HG02759 (cell line): ENCODE data around the gene DOCK9.

Source experiments
- ATAC-seq: cut with Tn5 transposase; IDR thresholded peaks from one replicate; pipeline ENCODE4 v1.9.1; 2021; ENCODE audit warnings: mild to moderate bottlenecking, moderate library complexity; ENCODE audit not compliant: unreplicated experiment

DOCK9 gene

DNA sequence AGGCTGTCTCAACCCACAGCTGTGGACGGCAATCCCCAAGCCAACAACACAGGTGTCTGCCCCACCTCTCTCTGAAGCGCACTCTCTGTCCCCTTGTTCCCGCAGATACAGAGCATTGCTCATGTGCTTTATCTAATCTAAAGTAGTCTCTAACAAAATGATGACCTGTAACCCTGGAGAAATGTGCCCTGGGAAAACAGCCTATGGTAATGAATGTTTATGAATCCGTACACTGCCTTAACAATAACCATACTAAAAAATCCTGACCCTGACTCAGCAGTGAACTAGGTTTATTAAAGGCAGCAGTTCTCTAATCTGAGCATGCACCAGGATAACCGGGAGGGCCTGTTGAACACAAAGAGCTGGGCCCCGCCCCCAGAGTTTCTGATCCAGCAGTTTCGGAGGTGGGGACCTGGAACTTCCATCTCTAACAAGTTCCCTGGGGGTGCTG lies 174.7 kb downstream of the DOCK9 start:
- ATAC-seq, result no peak

DNA sequence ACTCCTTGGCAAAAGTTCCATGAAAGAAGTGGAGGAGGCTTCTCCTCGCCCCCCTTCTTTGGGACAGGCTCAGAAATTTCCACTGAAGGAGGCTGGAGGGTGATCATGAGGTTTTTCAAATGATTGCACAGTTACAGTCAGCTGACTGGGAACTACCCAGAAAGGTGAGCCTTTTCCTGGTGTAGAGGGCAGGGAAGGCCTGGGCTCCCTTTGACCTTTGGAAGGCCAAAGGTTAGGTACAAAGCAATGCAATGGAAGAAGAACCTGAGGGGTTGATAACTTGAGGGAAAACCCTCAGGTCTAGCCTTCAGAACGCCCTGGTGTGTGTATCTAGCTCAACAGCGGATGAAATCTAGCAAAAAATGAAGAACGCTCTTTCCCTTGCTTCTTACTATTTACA lies 175.3 kb downstream of the DOCK9 start:
- ATAC-seq, result no peak

DNA sequence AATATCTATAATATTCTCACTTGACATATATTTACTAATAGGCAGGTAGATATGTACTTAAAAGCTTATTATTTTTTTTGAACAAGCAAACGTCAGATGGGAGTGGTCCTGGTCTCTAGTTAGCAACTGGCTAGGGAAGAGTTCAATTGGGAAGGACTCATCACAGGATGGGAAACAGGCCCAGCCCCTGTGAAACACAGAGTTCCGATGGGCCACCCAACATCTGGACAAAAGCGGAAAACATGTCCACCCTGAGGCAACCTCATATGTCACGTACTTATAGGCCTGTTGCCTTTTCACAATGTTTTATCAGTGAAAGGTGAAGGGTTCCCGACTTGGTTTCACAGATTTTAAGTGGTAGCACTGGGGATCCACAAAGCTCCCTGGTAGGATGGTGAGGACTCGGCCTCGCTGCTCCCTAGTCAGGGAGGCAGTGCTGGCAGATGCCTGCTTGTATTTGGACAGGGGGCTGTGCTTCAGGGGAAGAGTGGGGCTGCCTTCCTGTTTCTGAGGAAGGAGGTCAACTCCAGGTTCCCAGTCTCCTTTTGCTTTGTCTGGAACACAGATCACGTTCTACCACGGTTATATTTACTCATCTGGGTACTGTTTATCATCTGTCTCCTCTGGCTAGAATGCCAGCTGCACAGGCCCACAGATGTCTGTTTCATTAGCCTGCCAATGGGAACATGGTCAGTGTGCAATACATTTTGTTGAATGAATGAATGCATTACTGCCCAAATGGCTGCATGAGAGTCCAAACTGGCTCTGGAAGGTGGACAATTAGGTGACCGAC lies 176.0 kb downstream of the DOCK9 start:
- no peak for ATAC-seq

DNA sequence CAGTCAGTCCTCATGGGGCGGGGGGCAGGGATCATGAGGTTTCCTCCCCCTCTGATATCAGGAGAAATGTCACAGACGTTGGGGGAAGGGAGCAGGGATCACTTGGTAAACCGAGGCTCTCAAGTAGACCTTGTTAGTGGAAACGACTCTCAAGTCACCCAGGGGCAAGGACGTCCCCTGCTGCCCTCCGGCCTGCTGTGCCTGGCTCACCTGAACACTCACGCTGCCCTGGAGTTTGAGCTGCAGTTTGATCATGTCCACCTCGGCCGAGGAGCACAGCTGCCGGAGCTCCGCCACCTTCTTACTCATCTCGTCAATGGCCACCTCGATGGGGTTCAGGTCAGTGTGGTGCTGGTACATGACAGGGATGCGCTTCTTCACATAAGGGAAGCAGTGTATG lies 177.8 kb downstream of the DOCK9 start:
- no peak for ATAC-seq

DNA sequence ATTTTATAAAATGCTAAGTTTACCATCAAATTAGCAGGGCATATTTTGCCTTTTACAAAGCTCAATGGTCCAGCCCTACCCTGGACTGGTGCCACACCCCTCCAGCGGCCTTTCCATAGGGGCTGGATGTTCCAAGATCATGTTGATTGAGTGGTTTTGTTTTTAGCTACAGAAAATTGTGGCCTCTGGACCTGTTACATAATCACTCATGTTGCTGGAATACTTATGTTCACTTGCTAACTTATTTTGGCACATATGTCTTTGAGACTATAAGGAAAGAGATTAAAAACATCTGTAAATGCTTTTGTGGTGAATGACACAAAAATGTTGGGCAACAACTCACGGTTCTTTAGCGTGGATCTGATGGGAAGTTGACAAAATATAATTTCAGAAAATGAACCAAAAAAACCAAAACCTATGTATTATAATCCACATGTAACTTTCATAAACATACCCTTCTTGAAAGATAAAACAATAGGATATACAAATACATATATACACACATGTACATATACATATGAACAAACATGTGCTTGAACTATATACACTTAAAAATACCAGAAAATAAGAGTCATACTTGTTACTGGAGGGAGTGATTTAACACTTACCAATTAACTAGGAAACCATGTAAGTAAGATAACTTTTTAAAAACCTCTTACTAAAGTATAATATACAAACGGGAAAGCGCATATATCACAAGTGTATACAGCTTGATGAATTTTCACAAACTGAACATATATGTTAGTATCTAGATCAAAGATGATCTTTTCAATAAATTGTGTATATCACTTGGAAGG lies 178.8 kb downstream of the DOCK9 start:
- ATAC-seq, result no peak

DNA sequence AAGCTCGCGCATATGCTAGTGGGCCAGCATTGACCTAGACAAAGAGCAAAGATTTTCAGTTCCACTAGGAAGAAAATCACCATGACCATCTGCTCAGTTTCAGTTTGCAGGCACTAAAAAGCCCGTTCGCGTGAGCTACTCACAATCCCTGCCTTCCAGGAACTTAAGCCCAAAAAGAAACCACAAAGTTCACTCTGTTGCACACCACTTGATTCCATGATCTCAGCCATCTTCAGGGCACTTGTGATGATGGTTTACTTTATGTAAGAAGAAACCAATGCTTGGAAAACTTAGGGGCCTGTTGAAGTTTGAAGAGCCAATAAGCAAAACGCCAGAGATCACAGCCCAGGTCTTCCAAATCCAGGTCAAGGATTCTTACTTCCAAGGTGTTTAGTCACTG lies 180.4 kb downstream of the DOCK9 start:
- no peak for ATAC-seq

DNA sequence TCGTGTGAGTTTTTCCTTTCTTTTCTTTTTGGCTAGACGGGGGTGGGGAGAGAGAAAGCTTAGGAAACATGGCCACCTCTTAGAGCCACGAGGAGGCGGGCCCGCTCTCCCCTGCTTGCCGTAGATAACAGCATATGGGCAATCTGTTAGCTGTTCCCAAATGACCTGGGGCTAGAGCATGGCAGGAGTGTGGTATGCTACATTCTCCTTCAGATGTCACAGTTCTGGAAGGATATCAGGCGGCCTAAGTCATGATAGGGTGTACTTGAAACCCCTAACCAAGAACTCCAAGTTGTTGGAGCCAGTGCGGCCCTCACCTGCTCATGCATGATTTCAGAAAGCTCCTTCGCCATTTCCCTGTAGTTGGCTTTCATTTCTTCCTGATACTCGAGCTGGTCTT lies 181.1 kb downstream of the DOCK9 start:
- ATAC-seq, result no peak

DNA sequence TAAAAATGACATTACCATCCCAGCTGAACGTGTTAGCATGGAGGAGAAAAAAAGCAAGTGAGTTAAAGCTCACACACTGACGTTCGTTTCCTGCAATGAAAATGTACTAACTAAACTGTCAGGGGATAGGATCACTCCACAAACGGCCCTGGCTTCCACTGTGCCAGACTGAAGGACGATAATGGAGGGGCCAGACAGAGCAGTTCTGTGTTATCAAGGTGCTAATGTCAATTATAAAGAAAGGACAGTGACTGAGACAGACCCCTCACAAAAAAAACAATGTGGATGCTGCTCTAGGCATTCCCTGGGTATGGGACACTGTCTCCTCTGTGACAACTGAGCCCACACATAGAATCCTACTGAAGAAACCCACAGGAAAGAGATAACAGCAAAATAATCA lies 181.7 kb downstream of the DOCK9 start:
- no peak for ATAC-seq

DNA sequence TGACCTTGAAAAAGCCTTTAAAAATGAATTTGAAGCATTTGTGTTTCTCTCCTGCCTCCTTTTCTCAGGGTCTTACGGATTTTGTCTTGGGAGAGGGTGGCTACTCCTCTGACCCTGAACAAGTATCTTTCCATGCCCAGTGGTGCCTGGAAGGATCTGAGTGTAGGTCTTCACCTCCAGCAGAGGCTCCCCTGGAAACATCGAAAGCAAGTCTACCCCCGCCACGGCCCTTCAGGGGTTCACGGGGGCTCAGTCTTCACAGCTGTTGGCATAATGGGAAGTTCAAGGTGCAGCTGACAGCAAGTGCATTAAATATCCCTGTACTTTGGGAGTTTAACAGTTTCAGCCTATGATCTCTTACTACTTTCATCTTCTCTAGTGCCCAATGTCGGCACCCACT lies 182.6 kb downstream of the DOCK9 start:
- ATAC-seq, result no peak

DNA sequence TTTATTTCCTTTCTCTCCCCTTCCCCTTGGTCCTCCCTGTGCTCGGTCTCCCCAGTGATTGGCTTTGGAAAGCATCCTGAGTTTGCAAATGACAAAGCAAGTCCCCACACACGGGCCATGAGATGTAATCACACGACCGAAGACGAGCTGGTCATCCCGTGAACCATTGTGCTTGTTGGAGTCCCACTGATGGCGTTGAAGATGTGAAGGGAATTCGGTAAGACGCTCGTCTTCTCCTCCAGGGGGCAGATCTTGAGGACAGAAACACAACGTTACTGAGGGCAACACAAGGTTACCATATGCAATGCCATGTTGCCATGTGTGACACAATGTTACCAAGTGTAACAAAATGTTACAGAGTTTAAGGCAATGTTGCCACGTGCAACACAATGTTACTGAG lies 183.4 kb downstream of the DOCK9 start:
- no peak for ATAC-seq

DNA sequence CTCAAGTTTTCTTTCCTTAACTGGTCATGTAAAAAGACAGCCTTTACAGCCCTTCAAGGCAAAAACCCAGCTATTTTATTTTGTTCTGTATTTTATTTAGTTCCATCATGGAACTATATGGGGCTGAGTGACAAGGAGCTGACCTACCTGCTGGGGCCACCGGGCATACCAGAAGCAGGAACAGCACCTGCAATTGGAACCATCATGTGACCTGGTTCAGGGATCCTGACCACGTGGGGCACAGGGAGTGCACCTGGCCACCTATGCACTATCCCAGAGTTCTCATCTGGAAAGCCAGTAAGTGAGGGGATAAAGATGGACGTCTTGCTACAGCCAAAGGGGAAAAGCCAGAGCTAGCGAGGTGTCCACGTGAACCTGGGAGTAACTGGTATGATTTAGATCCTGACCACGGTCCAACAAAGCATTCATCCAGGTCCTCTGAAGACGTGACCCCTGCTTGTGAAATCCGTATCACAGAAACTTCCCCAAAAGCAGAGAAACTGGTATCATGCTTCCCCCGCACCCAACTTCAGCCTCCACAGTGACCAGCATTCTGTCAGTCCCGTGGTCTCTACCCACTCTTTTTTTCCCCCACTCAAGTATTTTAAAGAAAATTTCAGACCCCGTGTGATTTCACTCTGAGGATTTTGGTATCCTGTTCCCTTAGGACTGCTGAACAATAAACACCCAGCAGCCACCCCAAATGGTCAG lies 184.9 kb downstream of the DOCK9 start:
- no peak for ATAC-seq

DNA sequence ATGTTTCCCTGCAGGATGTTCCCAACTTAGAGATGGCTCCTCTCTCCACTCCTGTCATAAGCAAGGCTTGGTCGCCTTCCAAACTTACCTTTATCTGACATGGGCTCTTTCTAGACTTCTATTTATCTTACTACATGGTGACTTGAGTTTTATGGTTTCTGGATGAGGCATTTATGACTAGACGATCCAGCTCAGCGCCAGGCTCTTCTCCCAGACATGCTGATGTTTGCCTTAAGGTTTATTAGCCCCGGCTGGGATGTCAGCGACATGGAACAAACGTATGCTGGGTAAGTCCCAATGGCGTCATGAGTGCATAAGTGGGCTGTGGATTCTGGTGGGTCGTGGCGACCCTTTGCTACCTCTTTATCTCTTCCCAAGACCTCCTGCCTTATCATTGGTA lies 185.5 kb downstream of the DOCK9 start:
- ATAC-seq, result no peak

DNA sequence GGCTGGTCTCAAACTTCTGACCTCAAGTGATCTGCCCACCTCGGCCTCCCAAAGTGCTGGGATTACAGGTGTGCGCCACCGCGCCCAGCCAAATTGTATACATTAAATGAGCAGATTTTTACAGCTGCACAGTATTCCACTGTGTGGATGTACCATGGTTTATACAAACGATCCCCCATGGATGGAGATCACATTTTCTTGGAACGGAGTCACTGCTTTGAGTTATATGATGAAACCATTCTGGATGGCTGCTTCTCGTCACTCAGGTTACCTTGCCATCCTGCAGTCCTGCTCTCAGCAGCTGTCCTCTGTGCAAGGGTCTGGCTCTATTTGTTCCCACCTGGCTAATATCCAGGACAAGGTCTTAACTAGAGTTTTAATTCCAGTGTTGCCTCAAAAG lies 186.3 kb downstream of the DOCK9 start:
- ATAC-seq, result no peak

DNA sequence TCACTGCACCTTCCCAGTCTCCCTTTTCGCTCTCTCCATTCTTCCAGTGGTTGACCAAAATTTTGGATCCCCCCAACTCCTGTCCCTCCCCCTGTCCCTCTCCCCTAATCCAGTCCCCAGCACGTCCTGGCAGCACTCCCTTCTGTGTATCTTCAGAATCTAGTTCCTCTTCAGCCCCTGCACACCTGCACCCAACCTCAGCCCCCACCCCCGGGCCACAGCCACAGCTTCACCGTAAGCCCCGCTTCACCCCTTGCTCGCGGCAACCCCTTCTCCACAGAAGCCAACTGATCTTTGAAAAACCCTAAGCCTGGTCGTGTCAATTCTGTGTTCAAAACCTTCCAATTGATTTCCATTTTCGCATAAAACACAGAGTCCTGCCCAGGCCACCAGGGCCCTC lies 189.9 kb downstream of the DOCK9 start:
- ATAC-seq, result no peak

DNA sequence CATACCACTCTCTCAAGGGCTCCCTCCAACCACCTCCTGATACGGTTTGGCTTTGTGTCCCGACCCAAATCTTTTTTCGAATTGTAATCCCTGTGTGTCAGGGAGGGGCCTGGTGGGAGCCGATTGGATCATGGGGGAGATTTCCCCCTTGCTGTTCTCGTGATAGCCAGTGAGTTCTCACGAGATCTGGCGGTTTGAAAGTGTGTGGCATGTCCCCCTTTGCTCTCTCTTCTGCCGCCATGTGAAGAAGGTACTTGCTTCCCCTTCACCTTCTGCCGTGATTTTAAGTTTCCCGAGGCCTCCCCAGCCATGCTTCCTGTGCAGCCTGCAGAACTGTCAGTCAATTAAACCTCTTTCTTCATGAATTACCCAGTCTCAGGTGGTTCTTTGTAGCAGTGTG lies 190.7 kb downstream of the DOCK9 start:
- ATAC-seq, result no peak

DNA sequence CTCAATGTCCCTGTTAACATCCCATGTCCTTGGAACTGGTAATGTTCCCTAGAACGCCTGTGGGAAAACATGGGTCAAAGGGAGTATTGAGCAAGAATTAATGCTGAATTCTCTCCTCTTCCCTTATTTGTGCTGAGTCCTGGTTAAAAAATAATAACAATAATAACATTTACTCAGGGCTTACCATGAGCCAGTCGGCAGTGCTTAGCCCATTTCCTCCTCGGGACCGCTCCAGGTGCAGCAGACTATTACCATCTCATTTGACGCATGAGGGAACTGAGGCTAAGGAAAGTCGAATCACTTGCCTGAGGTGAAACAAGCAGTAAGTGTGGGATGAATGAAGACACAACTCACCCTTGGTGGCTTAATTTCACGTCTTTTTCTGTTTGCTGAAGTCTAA lies 191.8 kb downstream of the DOCK9 start:
- no peak for ATAC-seq

DNA sequence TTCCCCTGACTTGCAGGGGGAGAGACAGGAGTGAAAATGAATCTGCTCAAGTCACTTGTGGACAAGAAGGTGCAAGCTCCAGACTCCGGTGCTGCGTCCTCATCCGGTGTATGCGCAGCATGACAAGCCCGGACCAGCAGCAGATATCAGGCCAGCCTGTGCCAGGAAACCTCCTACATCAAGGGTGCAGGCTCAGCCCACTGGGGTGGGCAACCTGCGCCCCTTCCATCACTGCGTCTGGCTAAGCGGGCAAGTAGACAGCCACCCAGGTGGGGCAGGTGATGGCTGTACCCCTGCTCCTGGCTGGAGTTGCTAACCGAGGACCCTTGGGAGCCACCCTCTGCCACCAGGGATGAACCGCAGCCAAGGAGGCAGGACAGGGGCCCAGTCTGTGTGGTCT lies 192.5 kb downstream of the DOCK9 start:
- no peak for ATAC-seq

DNA sequence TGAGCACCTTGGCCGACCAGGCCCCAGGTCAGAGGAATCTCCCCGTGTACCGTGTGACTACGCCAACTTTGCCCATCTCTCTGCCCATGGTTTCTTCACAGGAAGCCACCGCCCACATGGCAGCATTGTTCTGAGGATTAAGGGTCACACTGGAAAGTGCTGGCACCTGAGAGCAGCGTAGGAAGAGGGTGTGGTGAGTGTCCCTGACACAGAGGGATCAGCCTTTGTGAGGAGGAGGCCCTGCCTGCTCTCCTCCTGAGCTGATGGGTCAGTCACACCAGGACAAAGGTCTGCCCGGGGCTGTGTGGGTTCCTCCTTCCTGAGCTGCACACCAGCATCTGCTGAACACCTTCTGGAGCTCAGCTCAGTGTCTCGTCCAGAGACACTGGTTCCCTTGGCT lies 193.2 kb downstream of the DOCK9 start:
- no peak for ATAC-seq

DNA sequence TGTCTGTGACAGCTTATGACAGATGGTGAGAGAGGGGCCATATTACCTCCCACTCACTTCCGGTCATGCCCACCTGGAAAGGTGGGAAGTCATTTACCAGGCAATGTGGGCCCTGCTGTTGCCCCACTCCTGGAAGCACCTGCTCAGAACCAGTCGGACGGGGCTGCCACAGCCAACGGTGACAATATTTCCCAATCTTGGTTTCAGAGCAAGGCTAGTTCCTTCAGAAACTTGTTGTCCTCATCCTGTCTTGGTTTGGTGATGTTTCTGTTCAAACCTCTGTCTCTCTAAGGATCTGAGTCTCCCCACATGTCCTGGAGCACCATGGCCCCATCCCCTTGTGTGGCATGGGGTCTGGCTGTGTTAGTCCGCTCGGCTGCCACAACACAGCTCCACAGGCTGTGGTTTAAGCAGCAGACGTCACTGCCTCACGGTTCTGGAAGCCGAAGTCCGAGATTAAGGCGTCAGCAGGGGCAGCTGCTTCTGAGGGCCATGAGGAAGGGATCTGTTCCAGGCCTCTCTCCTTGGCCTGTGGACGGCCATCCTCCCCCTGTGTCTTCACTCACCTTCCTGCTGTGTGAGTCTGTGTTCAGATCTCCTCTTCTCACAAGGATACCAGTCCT lies 193.9 kb downstream of the DOCK9 start:
- ATAC-seq, result no peak

DNA sequence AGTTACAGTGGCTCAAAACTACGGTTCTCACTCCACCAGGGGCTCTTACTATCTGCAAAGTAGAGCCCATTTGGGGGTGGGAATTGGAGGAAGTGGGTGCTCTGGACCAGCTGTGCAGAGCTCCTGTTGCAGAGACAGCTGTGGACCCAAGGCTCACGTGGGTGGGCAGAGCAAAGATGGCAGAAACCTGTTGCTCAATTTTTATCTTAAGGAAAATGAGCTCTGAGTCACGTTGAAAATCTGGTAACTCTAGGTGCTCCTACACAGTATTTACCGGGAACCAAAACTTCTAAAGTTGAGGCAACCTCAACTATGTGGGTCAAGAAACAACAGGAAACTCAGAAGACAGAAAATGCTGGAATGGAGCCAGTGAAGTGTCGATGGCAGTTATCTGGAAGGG lies 195.2 kb downstream of the DOCK9 start:
- ATAC-seq, result no peak

DNA sequence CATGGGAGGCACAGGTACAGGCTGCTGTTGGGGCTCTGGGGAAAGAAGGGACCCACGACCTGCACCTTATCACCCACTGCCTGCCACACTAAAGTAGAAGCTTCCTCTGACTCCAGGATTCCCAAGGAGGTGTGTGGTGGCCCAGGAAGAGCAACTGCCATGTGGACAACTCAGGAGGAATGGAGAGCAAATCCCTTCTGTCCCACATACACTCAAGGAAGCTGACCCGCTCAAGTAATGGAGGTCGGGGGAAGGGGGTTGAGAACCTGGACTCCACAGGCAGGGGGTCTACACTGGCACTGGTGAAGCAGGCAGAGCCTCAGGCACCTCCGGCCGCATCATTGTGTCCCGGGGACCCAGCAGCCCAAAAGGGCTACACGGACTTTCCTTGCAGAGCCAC lies 196.0 kb downstream of the DOCK9 start:
- no peak for ATAC-seq
